Smooth muscle cell (in vitro differentiated cells): Measurements from ENCODE around the gene RTKN. TPM values are rescaled to one million over a fixed set of nuclear protein-coding genes. Genes with fewer than 3 reads are reported as not detected.

Source experiments
- DNase-seq: peaks from one replicate; lab custom pipeline; 2025; ENCODE audit not compliant: unreplicated experiment; lab: John Stamatoyannopoulos, UW
- H2AFZ ChIP-seq: fragments of 200-600 bp; sonication (generic); 2 replicates; pipeline ENCODE4 v1.6.0; 2016; ENCODE audit warnings: antibody characterized with exemption, low read depth, mild to moderate bottlenecking
- H3F3A ChIP-seq: fragments of 200-600 bp; sonication (generic); 2 replicates; pipeline ENCODE4 v1.6.0; 2017; ENCODE audit warnings: antibody characterized with exemption, low read depth
- H3K27ac ChIP-seq: fragments of 200-600 bp; sonication (generic); 2 replicates; pipeline ENCODE4 v1.5.1; 2016; ENCODE audit warnings: low read depth, mild to moderate bottlenecking
- H3K27me3 ChIP-seq: fragments of 200-600 bp; sonication (generic); 2 replicates; pipeline ENCODE4 v1.6.1; 2016; ENCODE audit warnings: low read depth, mild to moderate bottlenecking
- H3K36me3 ChIP-seq: fragments of 200-600 bp; sonication (generic); 2 replicates; pipeline ENCODE4 v1.5.1; 2016; ENCODE audit warnings: low read depth
- H3K4me1 ChIP-seq: fragments of 200-600 bp; sonication (generic); 2 replicates; pipeline ENCODE4 v1.5.1; 2016; ENCODE audit warnings: low read depth
- H3K4me2 ChIP-seq: fragments of 200-600 bp; sonication (generic); 2 replicates; pipeline ENCODE4 v1.6.0; 2016; ENCODE audit warnings: mild to moderate bottlenecking
- H3K4me3 ChIP-seq: fragments of 200-600 bp; sonication (generic); 2 replicates; pipeline ENCODE4 v1.5.1; 2016; ENCODE audit warnings: mild to moderate bottlenecking
- H3K79me2 ChIP-seq: fragments of 200-600 bp; sonication (generic); 2 replicates; pipeline ENCODE4 v1.6.0; 2016; ENCODE audit warnings: low read depth, mild to moderate bottlenecking
- H3K9ac ChIP-seq: fragments of 200-600 bp; sonication (generic); 2 replicates; pipeline ENCODE4 v1.6.0; 2016; ENCODE audit warnings: low read depth
- H3K9me3 ChIP-seq: fragments of 200-600 bp; sonication (generic); replicated peaks from 2 replicates; pipeline ENCODE4 v1.5.1; 2016; ENCODE audit warnings: low read depth
- H4K20me1 ChIP-seq: fragments of 200-600 bp; sonication (generic); 2 replicates; pipeline ENCODE4 v1.6.0; 2016; ENCODE audit warnings: low read depth
- WGBS: methylation state at CpG from one replicate; pipeline ENCODE4 v1.1.7; 2016; ENCODE audit warnings: low lambda C conversion rate; 5-methylcytosine and 5-hydroxymethylcytosine counted together
- polyA plus RNA-seq: library from polyadenylated mRNA; unstranded; fragments of >200 nt; fragmentation: Nextera tagmentation; extraction: Ambion mirVana; gene quantifications from 2 replicates; pipeline ENCODE4 v1.2.1, GENCODE V29; 2016
- total RNA-seq: library from RNA; depleted of rRNA; stranded (reverse); fragments of >200 nt; gene quantifications from 2 replicates; pipeline ENCODE4 v1.2.3, GENCODE V29; 2014
- TF ChIP-seq, protein P1 (sequence below): fragments of 200-600 bp; sonication (generic); IDR thresholded peaks from 2 replicates; pipeline ENCODE4 v1.5.1; 2017; ENCODE audit warnings: borderline replicate concordance, mild to moderate bottlenecking, antibody characterized with exemption; ENCODE audit not compliant: insufficient read depth, poor library complexity, severe bottlenecking

RTKN gene
- total and polyA plus RNA-seq, 2 experiments from 2014 or later = 31.4 to 60.5 TPM

GRCh38 chr2:74441170-74441689 is 507 bp downstream of the RTKN start:
- Histone ChIP-seq H3K36me3 (no peaks in the 10 kb centered on the region), H4K20me1 (peaks cover 35% of the 10 kb centered on the region), H3K27me3 (no peaks in the 10 kb centered on the region), H3K9ac (peak overlapping the region; percentile 82), H2AFZ (peak overlapping the region; percentile 93), H3F3A (peaks cover 15% of the 10 kb centered on the region), H3K79me2 (peaks cover 43% of the 10 kb centered on the region), H3K4me3 (peak overlapping the region; percentile 61), H3K9me3 (no peaks in the 10 kb centered on the region), H3K27ac (peak overlapping the region; percentile 93), H3K4me1 (peaks cover 30% of the 10 kb centered on the region), H3K4me2 (peak overlapping the region; percentile 96)
- DNase-seq = no peak
- TF ChIP-seq, protein P1, sequence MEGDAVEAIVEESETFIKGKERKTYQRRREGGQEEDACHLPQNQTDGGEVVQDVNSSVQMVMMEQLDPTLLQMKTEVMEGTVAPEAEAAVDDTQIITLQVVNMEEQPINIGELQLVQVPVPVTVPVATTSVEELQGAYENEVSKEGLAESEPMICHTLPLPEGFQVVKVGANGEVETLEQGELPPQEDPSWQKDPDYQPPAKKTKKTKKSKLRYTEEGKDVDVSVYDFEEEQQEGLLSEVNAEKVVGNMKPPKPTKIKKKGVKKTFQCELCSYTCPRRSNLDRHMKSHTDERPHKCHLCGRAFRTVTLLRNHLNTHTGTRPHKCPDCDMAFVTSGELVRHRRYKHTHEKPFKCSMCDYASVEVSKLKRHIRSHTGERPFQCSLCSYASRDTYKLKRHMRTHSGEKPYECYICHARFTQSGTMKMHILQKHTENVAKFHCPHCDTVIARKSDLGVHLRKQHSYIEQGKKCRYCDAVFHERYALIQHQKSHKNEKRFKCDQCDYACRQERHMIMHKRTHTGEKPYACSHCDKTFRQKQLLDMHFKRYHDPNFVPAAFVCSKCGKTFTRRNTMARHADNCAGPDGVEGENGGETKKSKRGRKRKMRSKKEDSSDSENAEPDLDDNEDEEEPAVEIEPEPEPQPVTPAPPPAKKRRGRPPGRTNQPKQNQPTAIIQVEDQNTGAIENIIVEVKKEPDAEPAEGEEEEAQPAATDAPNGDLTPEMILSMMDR = no peak
- 3% methylated on average over 33 of the region's 33 CpGs for WGBS

DNA sequence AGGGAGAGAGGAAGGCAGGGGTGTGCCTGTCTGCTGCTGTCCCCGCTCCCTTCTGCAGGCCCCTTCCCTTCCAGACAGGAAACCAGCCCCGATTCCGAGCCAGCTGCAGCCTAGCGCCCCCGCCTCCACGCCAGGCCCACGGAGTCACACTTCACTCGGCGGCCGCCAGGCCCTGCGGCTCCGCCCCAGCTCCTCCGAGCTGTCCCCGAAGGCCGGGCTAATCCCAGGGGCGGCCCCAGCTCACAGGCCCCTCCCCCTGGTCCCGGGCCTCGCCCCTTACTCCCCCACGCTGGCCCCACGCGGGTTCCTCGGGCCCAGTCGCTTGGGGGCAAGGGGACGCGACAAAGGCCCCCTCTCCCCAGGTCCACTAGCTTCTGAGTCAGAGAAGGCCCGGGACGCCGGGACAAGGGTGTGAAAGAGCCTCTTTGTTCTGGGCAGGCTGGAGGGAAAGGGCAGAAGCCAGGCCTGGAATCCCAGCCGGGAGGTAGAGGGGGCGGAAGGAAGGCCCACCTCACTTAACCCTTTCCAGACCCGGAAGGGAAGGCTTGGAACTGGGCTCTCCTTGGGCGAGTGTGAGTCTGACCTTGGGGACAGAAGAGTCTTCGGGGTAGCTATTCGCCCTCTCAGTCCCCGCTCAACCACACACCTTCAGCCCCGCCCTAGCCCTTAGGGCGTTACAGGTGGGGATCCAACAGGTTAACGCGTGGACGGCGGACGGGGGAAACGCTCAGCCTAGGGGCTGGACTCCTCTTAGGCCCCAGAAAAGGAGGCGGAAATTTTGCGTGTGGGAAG is 1.2 kb downstream of the RTKN start:
- H3K4me3 ChIP-seq = peak overlapping the region; percentile 61
- WGBS = 2% methylated on average over 44 of the region's 45 CpGs
- TF ChIP-seq, protein P1 = no peak
- no peaks in the 10 kb centered on the region for H3K9me3 ChIP-seq
- peak overlapping the region; percentile 96 for H3K4me2 ChIP-seq
- peak overlapping the region; percentile 93 for H2AFZ ChIP-seq
- H3K27ac ChIP-seq = peak overlapping the region; percentile 93
- peaks cover 30% of the 10 kb centered on the region for H3K4me1 ChIP-seq
- H3K36me3 ChIP-seq = no peaks in the 10 kb centered on the region
- H3F3A ChIP-seq = peaks cover 15% of the 10 kb centered on the region
- H3K27me3 ChIP-seq = no peaks in the 10 kb centered on the region
- H4K20me1 ChIP-seq = peaks cover 42% of the 10 kb centered on the region
- H3K79me2 ChIP-seq = peaks cover 50% of the 10 kb centered on the region
- DNase-seq = peak; percentile 79
- peak overlapping the region; percentile 82 for H3K9ac ChIP-seq

DNA sequence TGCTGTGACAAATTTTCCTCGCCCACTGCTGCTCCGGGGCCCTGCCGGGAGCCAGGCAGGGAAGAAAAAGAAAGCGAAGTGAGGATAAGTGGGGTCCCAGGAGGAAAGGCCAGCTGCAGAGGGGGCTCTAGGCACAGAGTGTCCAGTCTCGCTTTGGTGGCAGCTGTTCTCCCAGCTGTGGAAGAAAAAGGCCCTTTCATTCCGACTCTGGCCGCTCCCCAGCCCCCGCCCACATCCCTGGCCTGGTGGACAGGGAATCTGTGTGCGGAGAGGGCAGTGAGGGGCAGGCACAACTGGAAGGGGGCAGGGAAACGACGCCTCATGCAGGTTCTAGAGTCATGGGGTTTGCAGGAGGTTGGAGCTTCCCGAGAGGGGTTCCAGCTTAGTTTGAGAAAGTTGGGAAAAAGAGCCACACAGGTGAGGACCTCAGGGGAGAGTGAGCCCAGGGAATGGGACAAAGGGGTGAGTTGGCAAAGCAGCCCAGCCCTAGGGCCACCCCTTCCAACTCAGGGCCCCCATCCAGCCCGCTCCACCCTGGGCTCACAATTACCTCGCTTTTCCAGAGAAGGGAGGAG is 1.8 kb downstream of the RTKN start:
- H3K27ac ChIP-seq = peak overlapping the region; percentile 93
- peaks cover 15% of the 10 kb centered on the region for H3F3A ChIP-seq
- H4K20me1 ChIP-seq = peaks cover 49% of the 10 kb centered on the region
- H3K36me3 ChIP-seq = no peaks in the 10 kb centered on the region
- H3K4me3 ChIP-seq = peak overlapping the region; percentile 61
- no peaks in the 10 kb centered on the region for H3K9me3 ChIP-seq
- H3K4me2 ChIP-seq = peak overlapping the region; percentile 96
- H3K4me1 ChIP-seq = peaks cover 30% of the 10 kb centered on the region
- TF ChIP-seq, protein P1 = no peak
- H3K9ac ChIP-seq = peak overlapping the region; percentile 82
- peaks cover 56% of the 10 kb centered on the region for H3K79me2 ChIP-seq
- no peaks in the 10 kb centered on the region for H3K27me3 ChIP-seq
- WGBS = 9% methylated on average over 14 of the region's 14 CpGs
- peak; percentile 60 for DNase-seq
- no peak overlapping the region for H2AFZ ChIP-seq
